Neural progenitor cell (in vitro differentiated cells): ENCODE data around the gene AFF1.

ENCODE experiments used
- CTCF ChIP-seq: fragments of 200-600 bp; sonication (generic); IDR thresholded peaks from 2 replicates; pipeline ENCODE4 v1.5.1; 2017; ENCODE audit warnings: antibody characterized with exemption, mild to moderate bottlenecking
- EZH2 ChIP-seq: fragments of 200-600 bp; sonication (generic); IDR thresholded peaks from 2 replicates; pipeline ENCODE4 v1.6.1; 2017; ENCODE audit warnings: antibody characterized with exemption, mild to moderate bottlenecking, moderate library complexity

- TF ChIP-seq CTCF (no peak), EZH2 (no peak)
These were observed 166.9 kb downstream of the AFF1 start for GRCh38 chr4:87101543-87102199.
